Natural killer cell (primary cell): ENCODE data around the gene GPLD1. TPM values are rescaled to one million over a fixed set of nuclear protein-coding genes. Genes with fewer than 3 reads are reported as not detected.
"Not testable (repeated sequence)": the region's sequence is repeated elsewhere in the genome, so short reads cannot be mapped to it uniquely, and the experiment has no call there.

Experiments
- ATAC-seq, 3 donors: fragments of 150-1000 bp in 2 of 3; fragments of 200-7000 bp in 1 of 3; cut with Tn5 transposase; 1 replicate in 1 of 3; 2 replicates in 2 of 3; pipeline ENCODE4 v1.10.0; 2021; ENCODE audit warnings: mild to moderate bottlenecking in 2 of 3, moderate library complexity in 2 of 3
- DNase-seq, 2 donors: peaks; one replicate each; pipeline versions ENCODE4 v3.0.0 to v3.0.0-alpha.2; 2013 to 2021; ENCODE audit warnings: mixed read lengths in 1 of 2
- H3K27ac ChIP-seq: one replicate; pipeline ENCODE4 v1.5.1; 2013; ENCODE audit warnings: mild to moderate bottlenecking, low read length
- H3K27me3 ChIP-seq: one replicate; pipeline ENCODE4 v1.6.1; 2013; ENCODE audit warnings: low read length; ENCODE audit not compliant: control insufficient read depth, insufficient read depth
- H3K36me3 ChIP-seq: one replicate; pipeline ENCODE4 v1.6.1; 2013; ENCODE audit warnings: low read length; ENCODE audit not compliant: control insufficient read depth, insufficient read depth
- H3K4me1 ChIP-seq: one replicate; pipeline ENCODE4 v1.6.1; 2013; ENCODE audit warnings: low read length; ENCODE audit not compliant: control insufficient read depth, insufficient read depth
- H3K4me3 ChIP-seq: one replicate; pipeline ENCODE4 v1.5.1; 2013; ENCODE audit warnings: low read length
- H3K9me3 ChIP-seq: one replicate; pipeline ENCODE4 v1.6.1; 2013; ENCODE audit warnings: low read length; ENCODE audit not compliant: control insufficient read depth, insufficient read depth
- H3K27ac Mint-ChIP-seq, 2 donors: one replicate each; pipeline ENCODE4 v1.8.0; 2022; ENCODE audit warnings: mild to moderate bottlenecking in 2 of 2, mixed read lengths in 2 of 2, moderate library complexity in 1 of 2
- H3K27me3 Mint-ChIP-seq, 2 donors: one replicate each; pipeline ENCODE4 v1.8.0; 2022; ENCODE audit warnings: low read depth in 2 of 2, mixed read lengths in 2 of 2
- H3K36me3 Mint-ChIP-seq: one replicate; pipeline ENCODE4 v1.8.0; 2022; ENCODE audit warnings: mixed read lengths
- H3K4me1 Mint-ChIP-seq, 2 donors: one replicate each; pipeline ENCODE4 v1.8.0; 2022; ENCODE audit warnings: mixed read lengths in 2 of 2
- H3K4me3 Mint-ChIP-seq: one replicate; pipeline ENCODE4 v1.8.0; 2022; ENCODE audit warnings: mild to moderate bottlenecking, moderate library complexity, mixed read lengths
- H3K9me3 Mint-ChIP-seq, 2 donors: one replicate each; pipeline ENCODE4 v1.8.0; 2022; ENCODE audit warnings: mixed read lengths in 2 of 2
- CTCF ChIP-seq: fragments of 200-600 bp; IDR thresholded peaks from one replicate; pipeline ENCODE4 v1.8.0; 2022; ENCODE audit warnings: antibody characterized with exemption
- WGBS: methylation state at CpG from one replicate; pipeline ENCODE4 v1.1.7; 2013; ENCODE audit warnings: missing lambda C conversion rate; ENCODE audit not compliant: insufficient coverage; 5-methylcytosine and 5-hydroxymethylcytosine counted together
- intact Hi-C: fragments of 100-400 bp; cut with micrococcal nuclease; formaldehyde crosslinking; loops from one replicate; pipeline ENCODE4 v1.14.2; 2022
- total RNA-seq, 4 donors: library from RNA; stranded (reverse); fragments of 120-200 nt in 1 of 4; gene quantifications; one replicate each; pipeline versions ENCODE4 v1.2.3 to v1.2.4, GENCODE V29; 2013 to 2022

The GPLD1 gene
- total RNA-seq, 3 donors from 2014 or later (not counting 1 experiment from before 2014, with no cell fraction given): 0.86 to 1.3 (median 0.88) TPM

- TF ChIP-seq CTCF: no peak
- Mint-ChIP-seq H3K27ac (no peak overlapping the region), H3K4me1 (no peaks in the 10 kb centered on the region), H3K4me3 (no peak overlapping the region), H3K36me3 (peaks cover 11% of the 10 kb centered on the region), H3K27me3 (no peaks in the 10 kb centered on the region), H3K9me3 (no peaks in the 10 kb centered on the region)
- ATAC-seq: no peak
- H3K27me3 ChIP-seq: no peaks in the 10 kb centered on the region
- H3K36me3 ChIP-seq: peaks cover 57% of the 10 kb centered on the region
- no peak overlapping the region for H3K4me3 ChIP-seq
- H3K9me3 ChIP-seq: no peaks in the 10 kb centered on the region
- no CpG with 5 or more reads among the region's 2 CpGs for WGBS
- no peak for DNase-seq
- no peak overlapping the region for H3K27ac ChIP-seq
- intact Hi-C loops: no loop called here
- H3K4me1 ChIP-seq: no peaks in the 10 kb centered on the region
These were observed 64.3 kb downstream of the GPLD1 start for GRCh38 chr6:24425091-24425490.

- Mint-ChIP-seq H3K27me3 (no peaks in the 10 kb centered on the region), H3K4me1 (no peaks in the 10 kb centered on the region), H3K4me3 (no peak overlapping the region), H3K9me3 (no peaks in the 10 kb centered on the region), H3K27ac (no peak overlapping the region), H3K36me3 (peaks cover 8% of the 10 kb centered on the region)
- peaks cover 82% of the 10 kb centered on the region for H3K36me3 ChIP-seq
- ATAC-seq (no peak), DNase-seq (no peak)
- no peaks in the 10 kb centered on the region for H3K4me1 ChIP-seq
- H3K27ac ChIP-seq: no peak overlapping the region
- intact Hi-C loops: no loop called here
- H3K4me3 ChIP-seq: no peak overlapping the region
- H3K27me3 ChIP-seq: no peaks in the 10 kb centered on the region
- no peaks in the 10 kb centered on the region for H3K9me3 ChIP-seq
- TF ChIP-seq CTCF: no peak
These were observed 69.9 kb downstream of the GPLD1 start for GRCh38 chr6:24419526-24419925.

GRCh38 chr6:24415753-24416152 lies 73.6 kb downstream of the GPLD1 start:
- Histone ChIP-seq H3K9me3 (no peaks in the 10 kb centered on the region), H3K4me3 (no peak overlapping the region), H3K36me3 (peaks cover 67% of the 10 kb centered on the region), H3K27ac (no peak overlapping the region), H3K4me1 (no peaks in the 10 kb centered on the region), H3K27me3 (no peaks in the 10 kb centered on the region)
- ATAC-seq: no peak
- no peak for DNase-seq
- intact Hi-C loops: no loop called here
- whole genome bisulfite sequencing: 79% methylated on average over 1 of the region's 4 CpGs
- no peak for TF ChIP-seq CTCF
- H3K4me3 Mint-ChIP-seq: no peak overlapping the region
- no peaks in the 10 kb centered on the region for H3K27me3 Mint-ChIP-seq
- no peaks in the 10 kb centered on the region for H3K9me3 Mint-ChIP-seq
- peaks cover 0 to 6% of the 10 kb centered on the region in 2 donors for H3K4me1 Mint-ChIP-seq
- H3K36me3 Mint-ChIP-seq: peaks cover 24% of the 10 kb centered on the region
- no peak overlapping the region for H3K27ac Mint-ChIP-seq

- WGBS: 99% methylated on average over 15 of the region's 15 CpGs
- ATAC-seq, H3K4me3 ChIP-seq, H3K27me3 ChIP-seq, H3K27me3 Mint-ChIP-seq, H3K9me3 ChIP-seq, H3K9me3 Mint-ChIP-seq, H3K4me1 ChIP-seq, H3K27ac Mint-ChIP-seq, H3K4me1 Mint-ChIP-seq, H3K27ac ChIP-seq, intact Hi-C loops, DNase-seq, H3K4me3 Mint-ChIP-seq: not testable (repeated sequence)
- H3K36me3 Mint-ChIP-seq: peaks cover 16% of the 10 kb centered on the region
- H3K36me3 ChIP-seq: peaks cover 63% of the 10 kb centered on the region
These were observed 74.8 kb downstream of the GPLD1 start for GRCh38 chr6:24414531-24414930.
